ENCODE results near the gene ERP44.
"Not testable (repeated sequence)": the region's sequence is repeated elsewhere in the genome, so short reads cannot be mapped to it uniquely, and the experiment has no call there.

ERP44 gene

GRCh38 chr9:99998266-99998665, 100.5 kb downstream of the ERP44 start:
- Histone ChIP-seq H3K27me3 (replicated peaks; ENCODE audit: control insufficient read depth, insufficient read depth, low read length, poor library complexity, severe bottlenecking) (no peaks in the 10 kb centered on the region), H3K9me3 (ENCODE audit: control insufficient read depth, low read length) (peaks cover 4% of the 10 kb centered on the region), H3K36me3 (ENCODE audit: control insufficient read depth, insufficient read depth, low read length) (peaks cover 3% of the 10 kb centered on the region), H3K4me1 (ENCODE audit: control insufficient read depth, insufficient read depth, low read length, poor library complexity, severe bottlenecking) (no peaks in the 10 kb centered on the region), H3K4me3 (ENCODE audit: insufficient read depth, low read depth, low read length, poor library complexity, severe bottlenecking) (no peak overlapping the region), H3K27ac (ENCODE audit: insufficient read depth, low read length, poor library complexity, severe bottlenecking) (no peak overlapping the region)
- DNase-seq = no peak

GRCh38 chr9:99990508-99990907, 108.3 kb downstream of the ERP44 start:
- H3K4me1 ChIP-seq (ENCODE audit: control insufficient read depth, insufficient read depth, low read length, poor library complexity, severe bottlenecking); H3K36me3 ChIP-seq (ENCODE audit: control insufficient read depth, insufficient read depth, low read length): not testable (repeated sequence)

GRCh38 chr9:99986642-99987041, 112.2 kb downstream of the ERP44 start:
- no peak for DNase-seq
- Histone ChIP-seq H3K36me3 (ENCODE audit: control insufficient read depth, insufficient read depth, low read length) (peaks cover 5% of the 10 kb centered on the region), H3K9me3 (ENCODE audit: control insufficient read depth, low read length) (no peaks in the 10 kb centered on the region)

More at GRCh38 chr9:99990508-99990907, 108.3 kb downstream of the ERP44 start:
- H3K27ac ChIP-seq (ENCODE audit: insufficient read depth, low read length, poor library complexity, severe bottlenecking); DNase-seq; H3K9me3 ChIP-seq (ENCODE audit: control insufficient read depth, low read length); H3K4me3 ChIP-seq (ENCODE audit: insufficient read depth, low read depth, low read length, poor library complexity, severe bottlenecking); H3K27me3 ChIP-seq (replicated peaks; ENCODE audit: control insufficient read depth, insufficient read depth, low read length, poor library complexity, severe bottlenecking): not testable (repeated sequence)

GRCh38 chr9:99980598-99980997, 118.2 kb downstream of the ERP44 start:
- Histone ChIP-seq H3K27ac (ENCODE audit: insufficient read depth, low read length, poor library complexity, severe bottlenecking) (no peak overlapping the region), H3K36me3 (ENCODE audit: control insufficient read depth, insufficient read depth, low read length) (peaks cover 5% of the 10 kb centered on the region)
- no peak for DNase-seq

More at GRCh38 chr9:99986642-99987041, 112.2 kb downstream of the ERP44 start:
- Histone ChIP-seq H3K4me1 (ENCODE audit: control insufficient read depth, insufficient read depth, low read length, poor library complexity, severe bottlenecking) (no peaks in the 10 kb centered on the region), H3K27ac (ENCODE audit: insufficient read depth, low read length, poor library complexity, severe bottlenecking) (no peak overlapping the region), H3K4me3 (ENCODE audit: insufficient read depth, low read depth, low read length, poor library complexity, severe bottlenecking) (no peak overlapping the region), H3K27me3 (replicated peaks; ENCODE audit: control insufficient read depth, insufficient read depth, low read length, poor library complexity, severe bottlenecking) (no peaks in the 10 kb centered on the region)

GRCh38 chr9:99978221-99978620, 120.6 kb downstream of the ERP44 start:
- peaks cover 5% of the 10 kb centered on the region for H3K36me3 ChIP-seq (ENCODE audit: control insufficient read depth, insufficient read depth, low read length)

More at GRCh38 chr9:99980598-99980997, 118.2 kb downstream of the ERP44 start:
- no peak overlapping the region for H3K4me3 ChIP-seq (ENCODE audit: insufficient read depth, low read depth, low read length, poor library complexity, severe bottlenecking)
- no peaks in the 10 kb centered on the region for H3K9me3 ChIP-seq (ENCODE audit: control insufficient read depth, low read length)
- H3K27me3 ChIP-seq (replicated peaks; ENCODE audit: control insufficient read depth, insufficient read depth, low read length, poor library complexity, severe bottlenecking) = no peaks in the 10 kb centered on the region
- no peaks in the 10 kb centered on the region for H3K4me1 ChIP-seq (ENCODE audit: control insufficient read depth, insufficient read depth, low read length, poor library complexity, severe bottlenecking)

GRCh38 chr9:99977033-99977792, 121.6 kb downstream of the ERP44 start:
- no peak for DNase-seq
- no peaks in the 10 kb centered on the region for H3K9me3 ChIP-seq (ENCODE audit: control insufficient read depth, low read length)
- H3K27me3 ChIP-seq (replicated peaks; ENCODE audit: control insufficient read depth, insufficient read depth, low read length, poor library complexity, severe bottlenecking) = no peaks in the 10 kb centered on the region
- no peak overlapping the region for H3K4me3 ChIP-seq (ENCODE audit: insufficient read depth, low read depth, low read length, poor library complexity, severe bottlenecking)
- H3K27ac ChIP-seq (ENCODE audit: insufficient read depth, low read length, poor library complexity, severe bottlenecking) = no peak overlapping the region
- no peaks in the 10 kb centered on the region for H3K36me3 ChIP-seq (ENCODE audit: control insufficient read depth, insufficient read depth, low read length)
- H3K4me1 ChIP-seq (ENCODE audit: control insufficient read depth, insufficient read depth, low read length, poor library complexity, severe bottlenecking) = no peaks in the 10 kb centered on the region

More at GRCh38 chr9:99978221-99978620, 120.6 kb downstream of the ERP44 start:
- no peak overlapping the region for H3K4me3 ChIP-seq (ENCODE audit: insufficient read depth, low read depth, low read length, poor library complexity, severe bottlenecking)
- H3K4me1 ChIP-seq (ENCODE audit: control insufficient read depth, insufficient read depth, low read length, poor library complexity, severe bottlenecking) = no peaks in the 10 kb centered on the region
- H3K27ac ChIP-seq (ENCODE audit: insufficient read depth, low read length, poor library complexity, severe bottlenecking) = no peak overlapping the region
- H3K9me3 ChIP-seq (ENCODE audit: control insufficient read depth, low read length) = no peaks in the 10 kb centered on the region
- H3K27me3 ChIP-seq (replicated peaks; ENCODE audit: control insufficient read depth, insufficient read depth, low read length, poor library complexity, severe bottlenecking) = no peaks in the 10 kb centered on the region
- DNase-seq = no peak

- no peak overlapping the region for H3K4me3 ChIP-seq (ENCODE audit: insufficient read depth, low read depth, low read length, poor library complexity, severe bottlenecking)
- DNase-seq = no peak
- H3K27ac ChIP-seq (ENCODE audit: insufficient read depth, low read length, poor library complexity, severe bottlenecking) = no peak overlapping the region
- no peaks in the 10 kb centered on the region for H3K27me3 ChIP-seq (replicated peaks; ENCODE audit: control insufficient read depth, insufficient read depth, low read length, poor library complexity, severe bottlenecking)
- no peaks in the 10 kb centered on the region for H3K4me1 ChIP-seq (ENCODE audit: control insufficient read depth, insufficient read depth, low read length, poor library complexity, severe bottlenecking)
- H3K36me3 ChIP-seq (ENCODE audit: control insufficient read depth, insufficient read depth, low read length) = peaks cover 13% of the 10 kb centered on the region
- no peaks in the 10 kb centered on the region for H3K9me3 ChIP-seq (ENCODE audit: control insufficient read depth, low read length)
Measured at GRCh38 chr9:99973455-99973854, 125.3 kb downstream of the ERP44 start.

- Histone ChIP-seq H3K9me3 (ENCODE audit: control insufficient read depth, low read length) (no peaks in the 10 kb centered on the region), H3K4me1 (ENCODE audit: control insufficient read depth, insufficient read depth, low read length, poor library complexity, severe bottlenecking) (no peaks in the 10 kb centered on the region), H3K36me3 (ENCODE audit: control insufficient read depth, insufficient read depth, low read length) (peaks cover 16% of the 10 kb centered on the region), H3K27me3 (replicated peaks; ENCODE audit: control insufficient read depth, insufficient read depth, low read length, poor library complexity, severe bottlenecking) (no peaks in the 10 kb centered on the region), H3K27ac (ENCODE audit: insufficient read depth, low read length, poor library complexity, severe bottlenecking) (no peak overlapping the region), H3K4me3 (ENCODE audit: insufficient read depth, low read depth, low read length, poor library complexity, severe bottlenecking) (no peak overlapping the region)
- no peak for DNase-seq
Measured at GRCh38 chr9:99971410-99971809, 127.4 kb downstream of the ERP44 start.

- Histone ChIP-seq H3K36me3 (ENCODE audit: control insufficient read depth, insufficient read depth, low read length) (peaks cover 20% of the 10 kb centered on the region), H3K27ac (ENCODE audit: insufficient read depth, low read length, poor library complexity, severe bottlenecking) (no peak overlapping the region)
Measured at GRCh38 chr9:99970481-99970880, 128.3 kb downstream of the ERP44 start.

GRCh38 chr9:99967457-99967856, 131.3 kb downstream of the ERP44 start:
- Histone ChIP-seq H3K27me3 (replicated peaks; ENCODE audit: control insufficient read depth, insufficient read depth, low read length, poor library complexity, severe bottlenecking) (no peaks in the 10 kb centered on the region), H3K36me3 (ENCODE audit: control insufficient read depth, insufficient read depth, low read length) (peaks cover 23% of the 10 kb centered on the region), H3K27ac (ENCODE audit: insufficient read depth, low read length, poor library complexity, severe bottlenecking) (no peak overlapping the region), H3K4me3 (ENCODE audit: insufficient read depth, low read depth, low read length, poor library complexity, severe bottlenecking) (no peak overlapping the region), H3K4me1 (ENCODE audit: control insufficient read depth, insufficient read depth, low read length, poor library complexity, severe bottlenecking) (no peaks in the 10 kb centered on the region), H3K9me3 (ENCODE audit: control insufficient read depth, low read length) (no peaks in the 10 kb centered on the region)
- DNase-seq = no peak

More at GRCh38 chr9:99970481-99970880, 128.3 kb downstream of the ERP44 start:
- H3K27me3 ChIP-seq (replicated peaks; ENCODE audit: control insufficient read depth, insufficient read depth, low read length, poor library complexity, severe bottlenecking) = no peaks in the 10 kb centered on the region
- DNase-seq = no peak
- no peak overlapping the region for H3K4me3 ChIP-seq (ENCODE audit: insufficient read depth, low read depth, low read length, poor library complexity, severe bottlenecking)
- H3K9me3 ChIP-seq (ENCODE audit: control insufficient read depth, low read length) = no peaks in the 10 kb centered on the region
- no peaks in the 10 kb centered on the region for H3K4me1 ChIP-seq (ENCODE audit: control insufficient read depth, insufficient read depth, low read length, poor library complexity, severe bottlenecking)

Data from effector memory CD4-positive, alpha-beta T cell (primary cell).